ENCODE results near the gene SON.

- TF ChIP-seq CTCF (conservative IDR thresholded peaks at IDR 0.05; ENCODE audit: low read length): no peak
- TF ChIP-seq EZH2phosphoT487 (IDR thresholded peaks at IDR 0.05; ENCODE audit: borderline replicate concordance, low read depth, low read length): no peak
These were observed 11.8 kb upstream of the SON start for GRCh38 chr21:33531007-33531406.
